ENCODE results near the gene VASH2.

Gene VASH2

GRCh38 chr1:212930986-212931678, 19.2 kb upstream of the VASH2 start:
- no peak for DNase-seq
- no peak for ATAC-seq

DNA sequence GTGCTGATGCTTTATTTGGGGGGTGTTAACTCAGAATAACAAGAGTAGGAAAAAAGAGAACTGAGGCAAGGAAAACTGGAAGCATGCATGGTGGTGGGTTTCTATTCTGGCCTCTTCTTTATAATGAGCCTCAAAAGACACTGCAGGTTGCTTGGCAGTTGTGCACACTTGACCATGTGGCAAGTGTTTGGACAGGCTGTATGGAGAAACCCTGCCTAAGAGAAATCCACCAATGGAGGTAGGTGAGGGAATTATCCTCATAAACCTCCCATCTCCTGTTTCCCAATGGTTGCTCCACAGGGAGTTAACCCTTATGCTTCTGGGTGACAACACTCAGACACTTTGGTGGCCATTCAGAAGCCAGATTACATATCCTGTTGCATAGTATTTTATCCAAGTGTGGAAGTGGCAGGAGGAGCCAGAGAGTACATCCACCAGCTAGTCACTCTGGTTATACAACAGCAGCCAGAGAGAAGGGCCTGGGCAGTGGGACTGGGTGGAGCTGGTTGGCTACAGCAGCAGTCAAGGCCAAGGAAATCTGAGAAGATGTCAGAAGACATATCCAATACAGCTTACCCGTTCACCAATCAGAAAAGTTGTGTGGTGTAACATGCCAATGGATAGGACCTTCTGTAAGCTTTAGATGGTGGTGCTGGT, 16.4 kb upstream of the VASH2 start:
- DNase-seq = no peak
- ATAC-seq = no peak

DNA sequence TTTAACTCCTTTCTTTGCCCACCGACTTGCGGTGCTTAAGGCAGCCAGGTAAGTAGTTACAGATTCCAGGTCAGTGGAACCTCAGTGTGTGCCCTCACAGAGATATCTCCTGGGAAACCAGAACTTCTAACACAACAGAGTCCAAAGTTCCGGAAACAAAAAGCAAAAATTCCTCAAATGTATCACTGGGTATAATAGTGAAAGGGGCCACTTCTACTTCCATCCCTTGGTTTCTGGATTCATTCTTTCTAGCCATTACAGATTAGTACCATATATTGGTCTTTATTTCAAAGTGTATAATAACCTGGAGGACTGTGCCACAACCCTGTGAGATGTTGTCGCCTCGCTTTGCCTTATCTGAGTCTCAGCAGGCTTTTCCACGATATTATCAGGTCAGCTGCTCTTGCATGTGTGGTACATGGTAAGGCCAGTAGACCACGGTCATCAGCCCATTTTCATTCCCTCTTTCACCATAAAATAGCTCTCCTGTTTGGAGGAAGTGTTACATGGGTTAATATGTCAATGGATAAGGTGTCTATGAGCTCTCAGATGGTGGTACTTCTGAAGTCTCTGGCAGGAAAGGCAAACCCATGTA, 14.9 kb upstream of the VASH2 start:
- DNase-seq (no peak), ATAC-seq (no peak)

- no peak for ATAC-seq
- DNase-seq = no peak
Measured at GRCh38 chr1:212937034-212937433, 13.3 kb upstream of the VASH2 start.

DNA sequence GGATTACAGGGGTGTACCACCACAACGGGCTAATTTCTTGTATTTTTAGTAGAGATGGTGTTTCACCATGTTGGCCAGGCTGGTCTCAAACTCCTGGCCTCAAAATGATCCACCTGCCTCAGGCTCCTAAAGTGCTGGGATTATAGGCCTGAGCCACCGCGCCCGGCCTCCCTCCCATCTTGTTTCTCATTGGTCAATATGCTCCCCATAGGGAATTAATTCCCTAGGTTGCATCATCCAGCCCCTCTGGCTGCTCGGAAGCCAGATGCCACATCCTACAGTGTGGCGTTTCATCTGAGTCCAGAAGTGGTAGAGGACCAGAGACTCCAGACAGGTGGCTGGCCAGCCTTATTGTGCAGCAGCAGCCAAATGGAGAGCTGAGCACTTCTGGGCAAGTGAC, 11.5 kb upstream of the VASH2 start:
- ATAC-seq = no peak
- no peak for DNase-seq

DNA sequence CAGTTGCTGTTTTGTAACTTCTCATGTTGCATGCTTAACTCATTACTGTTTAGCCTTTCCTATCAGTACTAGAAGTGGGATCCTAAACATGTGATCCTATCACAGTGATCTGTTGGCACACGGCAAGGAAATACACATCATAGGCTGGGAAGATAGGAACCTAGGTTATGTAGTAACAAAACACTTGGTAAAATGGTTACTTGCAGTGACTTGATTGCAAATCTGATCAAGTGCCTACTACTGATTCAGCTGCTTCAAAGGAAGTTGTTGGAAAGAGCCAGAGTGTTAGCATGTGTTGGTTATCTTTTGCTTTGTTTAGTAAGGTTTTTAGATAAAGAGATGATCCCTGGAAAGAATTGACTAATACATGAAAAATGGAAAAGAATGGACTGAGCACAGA, 8.9 kb upstream of the VASH2 start:
- no peak for DNase-seq
- ATAC-seq = no peak

DNA sequence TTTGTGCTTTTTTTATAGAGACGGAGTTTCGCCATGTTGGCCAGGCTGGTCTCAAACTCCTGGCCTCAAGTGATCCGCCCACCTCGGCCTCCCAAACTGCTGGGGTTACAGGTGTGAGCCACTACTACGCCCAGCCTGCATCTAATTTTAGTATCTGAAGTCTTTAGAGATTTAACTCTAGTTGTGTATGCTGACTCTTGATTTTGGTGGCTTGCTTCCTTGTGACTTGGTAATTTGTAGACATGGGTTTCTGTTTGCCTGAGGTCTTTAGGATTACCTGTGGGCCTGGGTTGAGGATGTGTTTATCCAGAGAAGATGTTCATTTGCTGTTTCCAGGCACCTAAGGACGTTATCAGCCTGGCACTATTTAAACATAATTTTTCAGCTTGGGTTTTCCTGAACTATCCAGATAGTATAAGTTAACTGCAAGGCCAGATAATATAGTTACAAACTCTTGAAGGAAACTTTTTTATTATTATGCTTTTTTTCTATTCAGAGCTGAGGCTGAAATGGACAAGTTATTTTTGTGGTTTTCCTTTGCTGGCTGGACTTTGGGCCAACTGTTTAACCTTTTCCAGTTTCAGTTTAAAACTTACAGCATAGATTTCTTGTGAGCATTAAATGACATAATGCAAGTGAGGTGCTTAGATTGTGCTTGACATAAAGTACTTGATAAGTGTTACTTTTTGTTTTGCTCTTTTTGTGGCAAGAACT, 7.5 kb upstream of the VASH2 start:
- ATAC-seq (no peak), DNase-seq (no peak)

DNA sequence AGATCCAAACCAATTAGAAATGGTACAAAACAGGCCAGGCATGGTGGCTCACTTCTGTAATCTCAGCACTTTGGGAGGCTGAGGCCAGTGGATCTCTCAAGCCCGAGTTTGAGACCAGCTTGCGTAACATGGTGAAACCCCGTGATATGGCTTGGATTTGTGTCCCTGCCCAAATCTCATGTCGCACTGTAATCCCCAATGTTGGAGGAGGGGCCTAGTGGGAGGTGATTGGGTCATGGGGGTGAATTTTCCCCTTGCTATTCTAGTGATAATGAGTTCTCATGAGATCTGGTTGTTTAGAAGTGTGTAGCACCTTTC, 7.0 kb upstream of the VASH2 start:
- ATAC-seq (no peak), DNase-seq (no peak)

GRCh38 chr1:212944229-212944901, 6.0 kb upstream of the VASH2 start:
- no peak for DNase-seq
- ATAC-seq = no peak

GRCh38 chr1:212945056-212945455, 5.3 kb upstream of the VASH2 start:
- ATAC-seq (no peak), DNase-seq (no peak)

DNA sequence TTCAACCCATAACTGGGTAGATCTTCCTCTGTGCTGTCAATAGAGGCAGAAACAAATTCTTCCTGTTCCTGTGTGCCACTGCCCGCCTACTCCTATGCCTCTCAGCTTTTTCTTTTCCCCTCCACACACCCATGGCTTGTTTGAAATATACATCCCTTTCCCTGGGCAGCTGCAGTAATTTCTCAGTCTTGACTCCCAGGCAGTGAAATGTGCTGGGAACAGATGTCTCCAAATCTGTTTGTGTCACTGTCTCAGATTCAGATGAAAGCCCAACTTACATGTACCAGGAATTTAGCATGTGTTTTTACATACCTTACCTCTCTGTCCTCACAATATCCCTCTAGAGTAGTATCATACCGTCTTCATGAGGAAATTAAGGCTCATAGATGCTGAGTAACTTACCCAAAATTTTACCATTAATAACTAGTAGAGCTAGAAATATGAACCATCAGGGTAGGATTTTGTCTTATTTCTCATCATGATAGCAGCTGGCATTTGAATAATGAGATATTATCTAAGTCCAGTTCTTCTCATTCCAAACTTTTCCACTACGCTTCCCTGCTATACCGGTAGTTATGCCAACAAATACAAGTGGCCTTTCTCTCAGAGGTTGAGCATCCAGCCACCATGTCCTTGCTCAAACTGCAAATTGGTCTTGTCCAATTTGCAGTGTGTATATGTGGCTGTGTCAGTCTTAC, 4.7 kb upstream of the VASH2 start:
- DNase-seq (no peak), ATAC-seq (no peak)

DNA sequence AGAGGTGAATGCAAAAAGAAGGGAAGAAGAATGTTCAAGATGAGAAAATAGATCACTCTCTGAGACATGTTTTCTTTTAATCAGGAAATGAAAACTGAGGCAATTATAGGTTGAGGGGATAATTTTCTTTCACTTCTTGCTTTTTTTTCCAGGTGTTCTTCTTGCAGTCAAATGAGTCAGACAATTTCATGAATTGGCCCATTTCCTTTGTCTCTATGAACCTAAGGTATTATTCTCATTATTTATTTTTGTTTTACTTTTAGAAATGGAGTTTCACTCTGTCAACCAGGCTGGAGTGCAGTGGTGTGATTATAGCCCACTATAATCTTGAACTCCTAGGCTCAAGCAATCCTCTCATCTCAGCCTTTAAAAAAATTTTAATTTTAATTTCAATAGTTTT, 3.5 kb upstream of the VASH2 start:
- no peak for DNase-seq

GRCh38 chr1:212949771-212950170, 570 bp upstream of the VASH2 start:
- ATAC-seq (no peak), DNase-seq (no peak)

More for the DNA sequence above, 3.5 kb upstream of the VASH2 start:
- ATAC-seq = no peak

- DNase-seq (peak; percentile 7), ATAC-seq (peak; percentile 10)
Measured at GRCh38 chr1:212951126-212951946, 995 bp downstream of the VASH2 start.

- no peak for DNase-seq
Measured at GRCh38 chr1:212951947-212952640, 1.8 kb downstream of the VASH2 start.

GRCh38 chr1:212952641-212952976, 2.3 kb downstream of the VASH2 start:
- ATAC-seq = no peak
- DNase-seq = no peak

More at GRCh38 chr1:212951947-212952640, 1.8 kb downstream of the VASH2 start:
- ATAC-seq = no peak

GRCh38 chr1:212953321-212953720, 3.0 kb downstream of the VASH2 start:
- ATAC-seq = no peak
- DNase-seq = no peak

DNA sequence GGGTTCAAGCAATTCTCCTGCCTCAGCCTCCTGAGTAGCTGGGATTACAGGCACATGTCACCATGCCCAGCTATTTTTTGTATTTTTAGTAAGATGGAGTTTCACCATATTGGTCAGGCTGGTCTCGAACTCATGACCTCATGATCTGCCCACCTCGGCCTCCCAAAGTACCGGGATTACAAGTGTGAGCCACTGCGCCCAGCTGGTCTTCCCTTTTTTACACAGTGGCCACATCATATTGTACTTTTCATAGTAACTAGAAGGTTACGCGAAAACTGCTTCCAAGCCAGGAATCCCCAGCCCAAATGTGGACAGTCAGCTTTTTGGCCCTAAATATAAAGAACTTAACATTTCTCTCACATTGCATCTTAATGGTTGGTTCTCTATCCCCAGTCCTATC, 4.2 kb downstream of the VASH2 start:
- ATAC-seq = no peak
- no peak for DNase-seq

DNA sequence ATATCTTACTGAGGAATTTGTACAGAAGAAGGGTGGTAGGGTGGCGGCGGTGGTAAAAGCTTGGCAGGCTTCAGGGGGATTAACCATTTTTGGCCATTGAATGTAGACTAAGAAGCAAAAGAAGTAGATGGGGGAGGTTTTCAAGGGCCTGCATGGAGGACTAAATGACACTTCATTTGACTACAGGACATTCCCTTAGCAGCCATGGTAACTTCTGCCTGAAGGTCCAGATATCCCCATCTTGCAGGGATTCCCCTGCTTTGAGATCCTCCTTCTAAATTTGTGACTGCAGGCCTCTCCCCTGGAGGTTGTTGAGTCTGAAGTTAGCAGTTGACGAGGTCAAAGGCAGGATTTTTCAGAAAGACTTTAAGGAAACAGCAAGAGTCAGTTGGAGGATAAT, 4.8 kb downstream of the VASH2 start:
- ATAC-seq (no peak), DNase-seq (no peak)

DNA sequence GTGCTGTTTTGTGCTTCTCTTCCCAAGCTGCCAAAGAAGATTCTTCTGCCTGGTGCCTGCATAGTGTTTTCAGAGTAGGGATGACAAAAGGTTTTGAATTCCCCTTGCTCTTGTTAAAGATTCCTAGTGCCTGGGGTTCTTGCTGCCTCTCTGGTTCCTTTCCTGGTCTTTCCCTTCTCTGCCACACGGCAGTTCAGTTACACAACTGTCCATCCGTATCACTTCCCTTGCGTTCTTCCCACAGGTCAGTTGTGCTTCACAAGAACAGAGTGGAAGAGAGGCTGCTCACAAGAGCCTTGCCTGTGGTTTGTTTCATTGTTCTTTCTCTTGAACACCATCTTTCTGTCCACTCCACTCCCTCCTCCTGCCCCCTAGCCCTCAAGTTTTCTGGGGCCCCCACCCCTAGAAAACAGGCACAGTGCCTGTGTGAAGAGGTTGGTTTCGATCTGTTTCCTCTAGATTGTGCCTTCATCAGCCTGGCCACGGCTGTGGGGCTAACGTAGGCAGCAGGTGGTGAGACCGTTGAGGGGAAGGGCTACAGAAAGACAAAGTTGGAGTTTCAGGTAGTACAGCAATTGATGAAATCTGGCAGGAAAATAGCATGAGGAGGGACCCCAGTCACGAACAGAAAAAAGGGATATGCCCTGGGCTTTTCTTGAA, 5.8 kb downstream of the VASH2 start:
- no peak for DNase-seq

More for the DNA sequence above, 5.8 kb downstream of the VASH2 start:
- no peak for ATAC-seq

Measured in stimulated activated naive CD8-positive, alpha-beta T cell treated with anti-CD3 and anti-CD28 coated beads, Interleukin-15, Interleukin-2, amounts not matched to agents 100 U/mL and 50 U/mL, for 24 hours (primary cell).